Endodermal cell (in vitro differentiated cells): ENCODE results near the gene BOD1L1. TPM values are rescaled to one million over a fixed set of nuclear protein-coding genes. Genes with fewer than 3 reads are reported as not detected.

Experiments used
- DNase-seq: peaks from one replicate; pipeline ENCODE4 v3.0.0-alpha.2; 2017
- H3K27ac ChIP-seq: 2 replicates; pipeline ENCODE4 v1.5.1; 2013; ENCODE audit warnings: mild to moderate bottlenecking, low read depth, low read length, moderate library complexity
- H3K27me3 ChIP-seq: 2 replicates; pipeline ENCODE4 v1.6.1; 2013; ENCODE audit warnings: mild to moderate bottlenecking, low read length, moderate library complexity; ENCODE audit not compliant: insufficient read depth, control insufficient read depth, poor library complexity, severe bottlenecking
- H3K36me3 ChIP-seq: 2 replicates; pipeline ENCODE4 v1.7.0; 2013; ENCODE audit warnings: mild to moderate bottlenecking, low read length, moderate library complexity; ENCODE audit not compliant: control insufficient read depth, insufficient read depth
- H3K4me1 ChIP-seq: one replicate; pipeline ENCODE4 v1.7.0; 2013; ENCODE audit warnings: low read length; ENCODE audit not compliant: control insufficient read depth, insufficient read depth
- H3K4me3 ChIP-seq: 2 replicates; pipeline ENCODE4 v1.5.1; 2013; ENCODE audit warnings: mild to moderate bottlenecking, low read length, moderate library complexity
- H3K9ac ChIP-seq: 2 replicates; pipeline ENCODE4 v1.6.1; 2013; ENCODE audit warnings: mild to moderate bottlenecking, low read length, moderate library complexity; ENCODE audit not compliant: poor library complexity, severe bottlenecking; ENCODE audit errors: extremely low read depth
- H3K9me3 ChIP-seq: 2 replicates; pipeline ENCODE4 v1.6.1; 2013; ENCODE audit warnings: mild to moderate bottlenecking, low read length, moderate library complexity; ENCODE audit not compliant: control insufficient read depth
- H3K27ac Mint-ChIP-seq: 2 replicates; pipeline ENCODE4 v1.8.0; 2020; ENCODE audit warnings: mixed read lengths
- H3K27me3 Mint-ChIP-seq: 2 replicates; pipeline ENCODE4 v1.8.0; 2021; ENCODE audit warnings: mild to moderate bottlenecking, mixed read lengths; ENCODE audit not compliant: insufficient read depth
- H3K36me3 Mint-ChIP-seq: 2 replicates; pipeline ENCODE4 v1.8.0; 2020; ENCODE audit warnings: low read depth, mixed read lengths
- H3K4me1 Mint-ChIP-seq: 2 replicates; pipeline ENCODE4 v1.8.0; 2020; ENCODE audit warnings: mixed read lengths
- H3K4me3 Mint-ChIP-seq: 2 replicates; pipeline ENCODE4 v1.8.0; 2020; ENCODE audit warnings: mild to moderate bottlenecking, moderate library complexity, mixed read lengths
- H3K9me3 Mint-ChIP-seq: 2 replicates; pipeline ENCODE4 v1.8.0; 2020; ENCODE audit warnings: mild to moderate bottlenecking, mixed read lengths
- CTCF ChIP-seq: fragments of 200-600 bp; sonication (generic); conservative IDR thresholded peaks from 2 replicates; pipeline ENCODE4 v1.5.0; 2021; ENCODE audit warnings: antibody characterized with exemption, mild to moderate bottlenecking
- WGBS, 2 experiments: methylation state at CpG; one replicate each; pipeline versions ENCODE4 v1.1.5 to v1.1.7; 2013; ENCODE audit warnings: missing lambda C conversion rate in 2 of 2, mixed read lengths in 1 of 2; ENCODE audit not compliant: insufficient coverage in 1 of 2, insufficient read length in 1 of 2; 5-methylcytosine and 5-hydroxymethylcytosine counted together
- total RNA-seq, 2 donors: library from RNA; stranded (reverse); fragmentation: NEBNext Ultra II Directional in 1 of 2; extraction: Animal tissue kit (Norgen Biotek cat#: 25700) in 1 of 2; gene quantifications; 2 replicates in 1 of 2; 3 replicates in 1 of 2; pipeline ENCODE4 v1.2.1, GENCODE V29; 2021

Gene BOD1L1
- total RNA-seq, 2 donors from 2014 or later = 42.5 to 46.3 TPM

GRCh38 chr4:13656569-13657405 lies 29.3 kb upstream of the BOD1L1 start:
- Histone ChIP-seq H3K27me3 (no peaks in the 10 kb centered on the region), H3K9me3 (no peaks in the 10 kb centered on the region), H3K36me3 (no peaks in the 10 kb centered on the region), H3K4me3 (no peak overlapping the region), H3K4me1 (no peaks in the 10 kb centered on the region), H3K27ac (no peak overlapping the region), H3K9ac (no peak overlapping the region)
- Mint-ChIP-seq H3K27me3 (no peaks in the 10 kb centered on the region), H3K36me3 (no peaks in the 10 kb centered on the region), H3K4me3 (peak overlapping the region; percentile 31), H3K9me3 (peaks cover under 1% of the 10 kb centered on the region), H3K27ac (no peak overlapping the region), H3K4me1 (peaks cover 17% of the 10 kb centered on the region)
- DNase-seq = peak; percentile 78
- TF ChIP-seq CTCF = peak; percentile 89
- 15 to 37% methylated on average over 3 to 13 of the region's 13 CpGs for WGBS, 2 experiments

- Histone ChIP-seq H3K4me3 (peak overlapping the region; percentile 71), H3K27ac (peak overlapping the region; percentile 40), H3K4me1 (no peaks in the 10 kb centered on the region), H3K9me3 (no peaks in the 10 kb centered on the region), H3K27me3 (no peaks in the 10 kb centered on the region), H3K36me3 (no peaks in the 10 kb centered on the region), H3K9ac (no peak overlapping the region)
- WGBS, 2 experiments = 34 to 44% methylated on average over 19 to 31 of the region's 31 CpGs
- Mint-ChIP-seq H3K9me3 (no peaks in the 10 kb centered on the region), H3K27ac (peak overlapping the region; percentile 35), H3K36me3 (no peaks in the 10 kb centered on the region), H3K4me1 (peaks cover 17% of the 10 kb centered on the region), H3K4me3 (peak overlapping the region; percentile 69), H3K27me3 (no peaks in the 10 kb centered on the region)
- TF ChIP-seq CTCF = peak; percentile 80
- DNase-seq = peak; percentile 96
Observed at GRCh38 chr4:13654162-13654797, 26.8 kb upstream of the BOD1L1 start.

GRCh38 chr4:13653766-13654161 lies 26.2 kb upstream of the BOD1L1 start:
- Histone ChIP-seq H3K36me3 (no peaks in the 10 kb centered on the region), H3K9ac (no peak overlapping the region), H3K4me3 (peak overlapping the region; percentile 71), H3K27me3 (no peaks in the 10 kb centered on the region), H3K27ac (no peak overlapping the region), H3K9me3 (no peaks in the 10 kb centered on the region), H3K4me1 (no peaks in the 10 kb centered on the region)
- H3K27ac Mint-ChIP-seq = no peak overlapping the region
- WGBS, 2 experiments = 98% methylated on average over 3 of the region's 3 CpGs; no CpG with 5 or more reads in 1 of the 2 experiments
- H3K27me3 Mint-ChIP-seq = no peaks in the 10 kb centered on the region
- DNase-seq = no peak
- no peaks in the 10 kb centered on the region for H3K36me3 Mint-ChIP-seq
- peaks cover 17% of the 10 kb centered on the region for H3K4me1 Mint-ChIP-seq
- TF ChIP-seq CTCF = no peak
- H3K9me3 Mint-ChIP-seq = no peaks in the 10 kb centered on the region
- H3K4me3 Mint-ChIP-seq = peak overlapping the region; percentile 69
